Measurements from ENCODE around the gene SERF1A. TPM values are rescaled to one million over a fixed set of nuclear protein-coding genes. Genes with fewer than 3 reads are reported as not detected.
A peak's percentile ranks its signal among the peaks of the same experiment; 100 is the strongest.
"Not testable (repeated sequence)": the region's sequence is repeated elsewhere in the genome, so short reads cannot be mapped to it uniquely, and the experiment has no call there.

Gene SERF1A
- total and polyA plus RNA-seq, 2 of the 8 experiments (the other 6 are each of a cell fraction or from before 2014, with no cell fraction given) = 4.0 to 17.2 TPM

DNA sequence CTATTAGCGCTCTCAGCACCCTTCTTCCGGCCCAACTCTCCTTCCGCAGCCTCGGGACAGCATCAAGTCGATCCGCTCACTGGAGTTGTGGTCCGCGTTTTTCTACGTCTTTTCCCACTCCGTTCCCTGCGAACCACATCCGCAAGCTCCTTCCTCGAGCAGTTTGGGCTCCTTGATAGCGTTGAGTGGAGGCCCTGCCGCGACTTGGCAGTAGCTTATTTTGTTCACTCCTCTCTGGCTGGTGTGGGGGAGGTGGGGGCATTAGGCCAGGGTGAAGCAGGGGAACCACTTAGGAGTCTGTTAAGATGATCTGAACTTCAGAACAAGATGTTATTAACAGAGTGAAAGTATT, 24.7 kb downstream of the SERF1A start:
- H3K9ac ChIP-seq (replicated peaks in 1 of 4; ENCODE audit: extremely low read depth in 1 of 4, low read depth in 3 of 4, low read length in 3 of 4); H3K14ac ChIP-seq (ENCODE audit: insufficient read length); H4K91ac ChIP-seq (replicated peaks; ENCODE audit: insufficient read length, low read length); H3K27ac ChIP-seq (ENCODE audit: low read depth, low read length); H2AK5ac ChIP-seq (ENCODE audit: low read depth, low read length); H3K4ac ChIP-seq (replicated peaks; ENCODE audit: insufficient read length, low read depth, low read length); H3K18ac ChIP-seq (ENCODE audit: extremely low read depth, low read length); H3K23ac ChIP-seq (ENCODE audit: insufficient read length); H3K79me1 ChIP-seq (ENCODE audit: low read depth, low read length); H3K4me3 ChIP-seq (ENCODE audit: extremely low read depth in 1 of 4, insufficient read depth in 2 of 4, low read depth in 3 of 4, low read length in 4 of 4); H4K5ac ChIP-seq (ENCODE audit: insufficient read length, low read depth, low read length); H3K4me1 ChIP-seq (replicated peaks in 1 of 4; ENCODE audit: control insufficient read depth in 3 of 4, insufficient read depth in 4 of 4, low read length in 3 of 4); H2BK5ac ChIP-seq (ENCODE audit: low read depth, low read length); CTCF ChIA-PET (ENCODE audit: partially characterized antibody); H3K36me3 ChIP-seq (ENCODE audit: control insufficient read depth in 2 of 4, insufficient read depth in 4 of 4, low read length in 3 of 4); H2BK20ac ChIP-seq (ENCODE audit: low read length); H3K27me3 ChIP-seq (replicated peaks in 1 of 4; ENCODE audit: control insufficient read depth in 3 of 4, extremely low read depth in 1 of 4, insufficient read depth in 3 of 4, low read length in 3 of 4); POLR2A ChIA-PET (ENCODE audit: partially characterized antibody); H4K8ac ChIP-seq (ENCODE audit: extremely low read depth, insufficient read depth, low read length); H3K4me2 ChIP-seq (ENCODE audit: insufficient read depth in 1 of 2, low read depth in 2 of 2, low read length in 2 of 2); H2BK15ac ChIP-seq (ENCODE audit: low read length); H3K9me3 ChIP-seq (ENCODE audit: insufficient read depth in 2 of 2, low read depth in 1 of 2, low read length in 1 of 2); H3K23me2 ChIP-seq (ENCODE audit: low read depth, low read length); H2BK120ac ChIP-seq (replicated peaks; ENCODE audit: low read depth, low read length); H2BK12ac ChIP-seq (ENCODE audit: low read depth, low read length); H3K56ac ChIP-seq (replicated peaks; ENCODE audit: insufficient read length, low read depth, low read length); DNase-seq (ENCODE audit: low read depth in 1 of 2, low spot score in 2 of 2); H2AFZ ChIP-seq (ENCODE audit: low read length); FAIRE-seq; H4K20me1 ChIP-seq (replicated peaks in 1 of 2; ENCODE audit: control insufficient read depth in 1 of 2, insufficient read depth in 2 of 2, low read length in 2 of 2); H3K79me2 ChIP-seq (ENCODE audit: control insufficient read depth in 1 of 2, insufficient read depth in 2 of 2, low read length in 2 of 2): not testable (repeated sequence)
- no CpG with 5 or more reads among the region's 16 CpGs for WGBS, 2 experiments (ENCODE audit: extremely low coverage in 1 of 2, insufficient coverage in 1 of 2, insufficient read length in 1 of 2, insufficient replicate concordance in 2 of 2, low coverage in 1 of 2, low lambda C conversion rate in 2 of 2, missing lambda C conversion rate in 1 of 2)

DNA sequence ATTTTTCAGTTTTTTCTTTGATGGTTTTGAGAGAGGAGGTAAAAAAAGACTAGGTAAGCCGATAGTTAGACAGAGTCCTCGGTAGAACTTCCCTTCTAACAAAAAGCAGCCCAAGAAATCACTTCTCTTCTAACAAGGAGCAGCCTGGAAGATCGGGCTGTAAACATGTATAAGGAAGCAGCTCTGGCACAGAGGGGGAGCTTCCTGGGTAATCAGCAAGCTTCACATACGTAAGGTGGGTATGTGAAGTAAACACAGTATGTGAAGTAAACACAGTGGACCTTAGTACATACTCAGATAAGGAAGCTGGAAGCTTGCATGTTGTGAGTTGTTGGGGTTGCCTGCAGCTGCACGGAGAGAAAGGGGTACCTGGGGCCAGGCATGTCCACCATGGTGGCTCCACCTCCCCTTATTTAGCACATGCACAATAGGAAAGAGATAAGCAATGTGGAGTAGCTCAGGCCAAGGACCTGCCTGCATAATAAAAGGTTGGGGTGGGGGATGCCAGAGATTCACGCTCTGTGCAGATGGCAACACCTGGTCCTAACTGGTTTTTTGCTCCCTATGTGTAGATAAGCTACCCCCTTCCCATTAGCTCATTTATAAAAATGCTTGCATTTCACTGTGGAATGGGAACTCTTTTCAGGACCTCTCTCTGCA, 31.4 kb downstream of the SERF1A start:
- H2BK120ac ChIP-seq (replicated peaks; ENCODE audit: low read depth, low read length); H3K18ac ChIP-seq (ENCODE audit: extremely low read depth, low read length); H3K14ac ChIP-seq (ENCODE audit: insufficient read length); H3K79me2 ChIP-seq (ENCODE audit: control insufficient read depth in 1 of 2, insufficient read depth in 2 of 2, low read length in 2 of 2); H4K5ac ChIP-seq (ENCODE audit: insufficient read length, low read depth, low read length); H4K20me1 ChIP-seq (replicated peaks in 1 of 2; ENCODE audit: control insufficient read depth in 1 of 2, insufficient read depth in 2 of 2, low read length in 2 of 2); H3K36me3 ChIP-seq (ENCODE audit: control insufficient read depth in 2 of 4, insufficient read depth in 4 of 4, low read length in 3 of 4); H3K4me3 ChIP-seq (ENCODE audit: extremely low read depth in 1 of 4, insufficient read depth in 2 of 4, low read depth in 3 of 4, low read length in 4 of 4); H3K23ac ChIP-seq (ENCODE audit: insufficient read length); H3K4me1 ChIP-seq (replicated peaks in 1 of 4; ENCODE audit: control insufficient read depth in 3 of 4, insufficient read depth in 4 of 4, low read length in 3 of 4); CTCF ChIA-PET (ENCODE audit: partially characterized antibody); H2BK20ac ChIP-seq (ENCODE audit: low read length); H2BK5ac ChIP-seq (ENCODE audit: low read depth, low read length); H2AFZ ChIP-seq (ENCODE audit: low read length); DNase-seq (ENCODE audit: low read depth in 1 of 2, low spot score in 2 of 2); H3K56ac ChIP-seq (replicated peaks; ENCODE audit: insufficient read length, low read depth, low read length); H3K23me2 ChIP-seq (ENCODE audit: low read depth, low read length); H2BK12ac ChIP-seq (ENCODE audit: low read depth, low read length); H3K79me1 ChIP-seq (ENCODE audit: low read depth, low read length); H2AK5ac ChIP-seq (ENCODE audit: low read depth, low read length); H4K91ac ChIP-seq (replicated peaks; ENCODE audit: insufficient read length, low read length); H3K27me3 ChIP-seq (replicated peaks in 1 of 4; ENCODE audit: control insufficient read depth in 3 of 4, extremely low read depth in 1 of 4, insufficient read depth in 3 of 4, low read length in 3 of 4); H3K9ac ChIP-seq (replicated peaks in 1 of 4; ENCODE audit: extremely low read depth in 1 of 4, low read depth in 3 of 4, low read length in 3 of 4); H3K9me3 ChIP-seq (ENCODE audit: insufficient read depth in 2 of 2, low read depth in 1 of 2, low read length in 1 of 2); H3K4ac ChIP-seq (replicated peaks; ENCODE audit: insufficient read length, low read depth, low read length); H2BK15ac ChIP-seq (ENCODE audit: low read length); H4K8ac ChIP-seq (ENCODE audit: extremely low read depth, insufficient read depth, low read length); POLR2A ChIA-PET (ENCODE audit: partially characterized antibody); H3K4me2 ChIP-seq (ENCODE audit: insufficient read depth in 1 of 2, low read depth in 2 of 2, low read length in 2 of 2); H3K27ac ChIP-seq (ENCODE audit: low read depth, low read length): not testable (repeated sequence)
- no CpG with 5 or more reads among the region's 6 CpGs for WGBS, 2 experiments (ENCODE audit: extremely low coverage in 1 of 2, insufficient coverage in 1 of 2, insufficient read length in 1 of 2, insufficient replicate concordance in 2 of 2, low coverage in 1 of 2, low lambda C conversion rate in 2 of 2, missing lambda C conversion rate in 1 of 2)
- FAIRE-seq = peak; percentile 99

Data from H1 (cell line).